Karpas-422 (cell line): ENCODE measurements around the gene OR8K3. TPM values are rescaled to one million over a fixed set of nuclear protein-coding genes. Genes with fewer than 3 reads are reported as not detected.

Experiments used
- DNase-seq: peaks from one replicate; pipeline ENCODE4 v3.0.0-alpha.2; 2015
- H2AFZ ChIP-seq: fragments of 200-600 bp; sonication (generic); 2 replicates; pipeline ENCODE4 v1.6.1; 2014; ENCODE audit warnings: antibody characterized with exemption, low read length, mixed read lengths
- H3K27ac ChIP-seq: fragments of 200-600 bp; sonication (generic); 2 replicates; pipeline ENCODE4 v1.5.1; 2014; ENCODE audit warnings: mild to moderate bottlenecking, low read length, moderate library complexity
- H3K27me3 ChIP-seq: fragments of 200-600 bp; sonication (generic); 2 replicates; pipeline ENCODE4 v1.6.1; 2014; ENCODE audit warnings: low read length, mixed read lengths
- H3K36me3 ChIP-seq: fragments of 200-600 bp; sonication (generic); 2 replicates; pipeline ENCODE4 v1.6.1; 2014; ENCODE audit warnings: low read length, mixed read lengths; ENCODE audit not compliant: insufficient read depth
- H3K4me1 ChIP-seq: fragments of 200-600 bp; sonication (generic); 2 replicates; pipeline ENCODE4 v1.6.1; 2014; ENCODE audit warnings: mild to moderate bottlenecking, low read length, mixed read lengths
- H3K4me2 ChIP-seq: fragments of 200-600 bp; sonication (generic); 2 replicates; pipeline ENCODE4 v1.6.1; 2014; ENCODE audit warnings: low read length, low read depth, mild to moderate bottlenecking; ENCODE audit not compliant: poor library complexity, severe bottlenecking
- H3K4me3 ChIP-seq: fragments of 200-600 bp; sonication (generic); 2 replicates; pipeline ENCODE4 v1.5.1; 2014; ENCODE audit warnings: mild to moderate bottlenecking, antibody characterized with exemption, low read length, mixed read lengths
- H3K79me2 ChIP-seq: fragments of 200-600 bp; sonication (generic); 2 replicates; pipeline ENCODE4 v1.6.1; 2014; ENCODE audit warnings: mild to moderate bottlenecking, low read length, mixed read lengths
- H3K9ac ChIP-seq: fragments of 200-600 bp; sonication (generic); 2 replicates; pipeline ENCODE4 v1.6.0; 2014; ENCODE audit warnings: low read length
- H3K9me2 ChIP-seq: fragments of 200-600 bp; sonication (generic), shearing (Covaris generic); replicated peaks from 2 replicates; pipeline ENCODE4 v1.6.0; 2014; ENCODE audit warnings: mild to moderate bottlenecking, low read length, moderate library complexity; ENCODE audit not compliant: insufficient read depth
- H3K9me3 ChIP-seq: fragments of 300-700, 200-600 bp; sonication (generic); 2 replicates; pipeline ENCODE4 v1.6.1; 2014; ENCODE audit warnings: low read length, mixed read lengths
- H4K20me1 ChIP-seq: fragments of 200-600 bp; sonication (generic); 2 replicates; pipeline ENCODE4 v1.6.1; 2014; ENCODE audit warnings: mild to moderate bottlenecking, antibody characterized with exemption, low read length, low read depth; ENCODE audit not compliant: insufficient read depth
- total RNA-seq: library from RNA; depleted of rRNA; stranded (reverse); fragments of >200 nt; shearing (Covaris generic); gene quantifications from 2 replicates; pipeline ENCODE4 v1.2.3, GENCODE V29; 2014; ENCODE audit warnings: low replicate concordance; rRNA removed

The OR8K3 gene
- total RNA-seq, 1 experiment from 2014 or later = not detected

- Histone ChIP-seq H3K4me3 (no peak overlapping the region), H2AFZ (no peak overlapping the region), H3K79me2 (no peaks in the 10 kb centered on the region), H3K4me1 (no peaks in the 10 kb centered on the region), H3K9me3 (peaks cover 43% of the 10 kb centered on the region), H3K27ac (no peak overlapping the region), H3K9me2 (no peaks in the 10 kb centered on the region), H3K4me2 (no peak overlapping the region), H3K9ac (no peak overlapping the region), H3K27me3 (no peaks in the 10 kb centered on the region), H3K36me3 (no peaks in the 10 kb centered on the region), H4K20me1 (no peaks in the 10 kb centered on the region)
- DNase-seq = no peak
These were observed 25.3 kb downstream of the OR8K3 start for GRCh38 chr11:56340289-56340688.

- H3K9ac ChIP-seq = no peak within 1 kb of the TSS
- H3K36me3 ChIP-seq = no peaks in the 10 kb centered on the region
- no peak within 1 kb of the TSS for H2AFZ ChIP-seq
- H3K27ac ChIP-seq = no peak within 1 kb of the TSS
- H3K4me2 ChIP-seq = no peak within 1 kb of the TSS
- no peaks in the 10 kb centered on the region for H3K4me1 ChIP-seq
- H3K27me3 ChIP-seq = no peaks in the 10 kb centered on the region
- H3K9me2 ChIP-seq = no peaks in the 10 kb centered on the region; the same call in 1 of the 2 replicates
- no peaks in the 10 kb centered on the region for H4K20me1 ChIP-seq
- H3K9me3 ChIP-seq = peaks cover 20% of the 10 kb centered on the region
- no peaks in the 10 kb centered on the region for H3K79me2 ChIP-seq
- H3K4me3 ChIP-seq = no peak within 1 kb of the TSS
- DNase-seq = no peak
These were observed 30.8 kb downstream of the OR8K3 start, which contains the start of gene OR8K1 for GRCh38 chr11:56345739-56346138. Gene OR8K1, plus strand, starts transcription at chr11:56346039. Its CDS starts 0 bp downstream, at chr11:56346039.

- H3K9me3 ChIP-seq = peaks cover 14% of the 10 kb centered on the region
- no peaks in the 10 kb centered on the region for H3K79me2 ChIP-seq
- H3K4me3 ChIP-seq = no peak within 1 kb of the TSS
- no peak within 1 kb of the TSS for H3K9ac ChIP-seq
- H3K27me3 ChIP-seq = no peaks in the 10 kb centered on the region
- H4K20me1 ChIP-seq = no peaks in the 10 kb centered on the region
- DNase-seq = no peak
- no peaks in the 10 kb centered on the region for H3K36me3 ChIP-seq
- no peaks in the 10 kb centered on the region for H3K4me1 ChIP-seq
- H3K9me2 ChIP-seq = no peaks in the 10 kb centered on the region
- H3K27ac ChIP-seq = no peak within 1 kb of the TSS
- H2AFZ ChIP-seq = no peak within 1 kb of the TSS
- H3K4me2 ChIP-seq = no peak within 1 kb of the TSS
These were observed 39.0 kb downstream of the OR8K3 start, which contains the start of gene OR8J1 for GRCh38 chr11:56353991-56354390. Gene OR8J1, plus strand, starts transcription at chr11:56354291. Its CDS starts 5,956 bp downstream, at chr11:56360247.

Other genes starting within 250 kb of the OR8K3 start
- gene OR8I2, start 221.8 kb upstream of the OR8K3 start, total RNA-seq = not detected in 2 replicates
- gene OR8H2, start 211.5 kb upstream of the OR8K3 start, total RNA-seq = not detected in 2 replicates
- not detected in 2 replicates for gene OR8H3, start 192.8 kb upstream of the OR8K3 start, total RNA-seq
- gene OR8J3, start 174.9 kb upstream of the OR8K3 start, total RNA-seq = not detected in 2 replicates
- gene OR8K5, start 154.8 kb upstream of the OR8K3 start, total RNA-seq = not detected in 2 replicates
- gene OR5J2, start 138.5 kb upstream of the OR8K3 start, total RNA-seq = not detected in 2 replicates
- gene OR5T2, start 80.9 kb upstream of the OR8K3 start, total RNA-seq = not detected in 2 replicates
- gene OR5T3, start 62.9 kb upstream of the OR8K3 start, total RNA-seq = not detected in 2 replicates
- not detected in 2 replicates for gene OR5T1, start 41.0 kb upstream of the OR8K3 start, total RNA-seq
- gene OR8H1, start 22.9 kb upstream of the OR8K3 start, total RNA-seq = not detected in 2 replicates
- gene OR8K1, start 30.9 kb downstream of the OR8K3 start, total RNA-seq = not detected in 2 replicates
- gene OR8J1, start 39.1 kb downstream of the OR8K3 start, total RNA-seq = not detected in 2 replicates
- gene OR8U1, start 60.5 kb downstream of the OR8K3 start, total RNA-seq = not detected in 2 replicates
- gene OR5AL1, start 97.6 kb downstream of the OR8K3 start, total RNA-seq = not detected in 2 replicates
- not detected in 2 replicates for gene OR5M3, start 158.2 kb downstream of the OR8K3 start, total RNA-seq
- gene OR5M8, start 176.2 kb downstream of the OR8K3 start, total RNA-seq = not detected in 2 replicates
- gene OR5M11, start 228.1 kb downstream of the OR8K3 start, total RNA-seq = not detected in 2 replicates